CD4-positive, alpha-beta T cell treated with Interleukin-6 at 100 ng/mL for 8 hours (primary cell): ENCODE measurements around the gene PSPH.
A peak's percentile ranks its signal among the peaks of the same experiment; 100 is the strongest.
"Not testable (repeated sequence)": the region's sequence is repeated elsewhere in the genome, so short reads cannot be mapped to it uniquely, and the experiment has no call there.

Source experiments
- DNase-seq: peaks from one replicate; pipeline ENCODE4 v3.0.0-alpha.2; 2020; ENCODE audit warnings: mixed read lengths, low spot score

The PSPH gene

GRCh38 chr7:56051339-56052191, at the start of gene PSPH, which contains the start of gene CCT6A:
PSPH (minus strand) TSS chr7:56051444; CDS start chr7:56021212, 30,232 bp downstream.
CCT6A (plus strand) TSS chr7:56051765; CDS start chr7:56051849, 84 bp downstream.
- peak; percentile 86 for DNase-seq

GRCh38 chr7:56099653-56100052, 48.4 kb upstream of the PSPH start:
- DNase-seq, result no peak

- DNase-seq, result not testable (repeated sequence)
Observed at GRCh38 chr7:56098187-56099008, 47.2 kb upstream of the PSPH start.

GRCh38 chr7:56097700-56098099, 46.5 kb upstream of the PSPH start:
- DNase-seq, result no peak

- no peak for DNase-seq
Observed at GRCh38 chr7:56092789-56093531, 41.7 kb upstream of the PSPH start, which contains the start of gene PHKG1. PHKG1 (minus strand) TSS chr7:56092952; CDS start chr7:56088941, 4,011 bp downstream.

- not testable (repeated sequence) for DNase-seq
Observed at GRCh38 chr7:56092388-56092787, 41.1 kb upstream of the PSPH start.

- DNase-seq, result no peak
Observed at GRCh38 chr7:56091591-56091990, 40.3 kb upstream of the PSPH start.

GRCh38 chr7:56087445-56087844, 36.2 kb upstream of the PSPH start:
- DNase-seq, result no peak

- no peak for DNase-seq
Observed at GRCh38 chr7:56086761-56087160, 35.5 kb upstream of the PSPH start.

- no peak for DNase-seq
Observed at GRCh38 chr7:56083150-56083785, 32.0 kb upstream of the PSPH start.

- DNase-seq, result no peak
Observed at GRCh38 chr7:56081626-56082340, 30.5 kb upstream of the PSPH start.

- not testable (repeated sequence) for DNase-seq
Observed at GRCh38 chr7:56080726-56081435, 29.6 kb upstream of the PSPH start.

GRCh38 chr7:56079450-56080185, 28.4 kb upstream of the PSPH start:
- DNase-seq, result no peak

GRCh38 chr7:56078196-56078595, 27.0 kb upstream of the PSPH start:
- DNase-seq, result no peak

GRCh38 chr7:56077681-56078080, 26.4 kb upstream of the PSPH start:
- no peak for DNase-seq

GRCh38 chr7:56074371-56074791, 23.1 kb upstream of the PSPH start:
- DNase-seq, result peak; percentile 56

- not testable (repeated sequence) for DNase-seq
Observed at GRCh38 chr7:56066376-56066775, 15.1 kb upstream of the PSPH start.

GRCh38 chr7:56063882-56064625, 12.8 kb upstream of the PSPH start, which contains the start of gene SUMF2:
SUMF2 (plus strand) TSS chr7:56064286; CDS start chr7:56064312, 26 bp downstream.
- DNase-seq, result peak; percentile 87

GRCh38 chr7:56063500-56063881, 12.2 kb upstream of the PSPH start:
- no peak for DNase-seq
